A549 (cell line): ENCODE measurements around the gene MOCS1.

Source experiments
- CBX8 ChIP-seq: fragments of 200-600 bp; sonication (generic); IDR thresholded peaks from 2 replicates; pipeline ENCODE4 v1.6.1; 2016
- EP300 ChIP-seq, 2 experiments: fragments of >200 bp; sonication (Bioruptor Twin); formaldehyde crosslinking; IDR thresholded peaks; 2 replicates in 1 of 2; 3 replicates in 1 of 2; pipeline ENCODE4 v1.6.1; 2016 to 2017
- ESRRA ChIP-seq: fragments of 150-350 bp; IDR thresholded peaks from 2 replicates; pipeline ENCODE4 v1.6.1; 2014; ENCODE audit warnings: mild to moderate bottlenecking, low read length, borderline replicate concordance
- HDAC2 ChIP-seq: fragments of 200-600 bp; sonication (generic); IDR thresholded peaks from 2 replicates; pipeline ENCODE4 v1.6.1; 2016
- HEYL ChIP-seq: fragments of 250-450 bp; sonication (Bioruptor Pico); IDR thresholded peaks from 2 replicates; pipeline ENCODE4 v1.8.0; 2021; ENCODE audit warnings: mild to moderate bottlenecking, moderate library complexity
- HMGXB4 ChIP-seq: fragments of 250-450 bp; sonication (Bioruptor Pico); IDR thresholded peaks from 2 replicates; pipeline ENCODE4 v1.5.0; 2021; ENCODE audit warnings: mild to moderate bottlenecking, moderate library complexity, borderline replicate concordance
- NR3C1 ChIP-seq: fragments of >200 bp; sonication (Bioruptor Twin); formaldehyde crosslinking; IDR thresholded peaks from 3 replicates; pipeline ENCODE4 v1.6.1; 2017
- PBX3 ChIP-seq: IDR thresholded peaks from 2 replicates; pipeline ENCODE4 v1.6.1; 2012
- POLR2A ChIP-seq: IDR thresholded peaks from 2 replicates; pipeline ENCODE4 v1.6.1; 2012; ENCODE audit warnings: mild to moderate bottlenecking, low read length
- RFX5 ChIP-seq: fragments of 450-650 bp; IDR thresholded peaks from 2 replicates; pipeline ENCODE4 v1.7.1; 2014; ENCODE audit warnings: antibody characterized with exemption, mild to moderate bottlenecking, moderate library complexity
- SREBF2 ChIP-seq: fragments of 450-650 bp; IDR thresholded peaks from 2 replicates; pipeline ENCODE4 v1.6.1; 2014; ENCODE audit warnings: mild to moderate bottlenecking, moderate library complexity
- USF2 ChIP-seq: fragments of 450-650 bp; IDR thresholded peaks from 2 replicates; pipeline ENCODE4 v1.6.1; 2014; ENCODE audit warnings: antibody characterized with exemption
- ZNF302 ChIP-seq: fragments of 250-450 bp; sonication (Bioruptor Pico); IDR thresholded peaks from 2 replicates; pipeline ENCODE4 v1.9.0; 2021; ENCODE audit warnings: inconsistent platforms, mild to moderate bottlenecking, moderate library complexity
- TF ChIP-seq, protein P1 (sequence below): fragments of >200 bp; sonication (Bioruptor Twin); formaldehyde crosslinking; IDR thresholded peaks from 3 replicates; pipeline ENCODE4 v1.5.1; 2016

- TF ChIP-seq, protein P1, sequence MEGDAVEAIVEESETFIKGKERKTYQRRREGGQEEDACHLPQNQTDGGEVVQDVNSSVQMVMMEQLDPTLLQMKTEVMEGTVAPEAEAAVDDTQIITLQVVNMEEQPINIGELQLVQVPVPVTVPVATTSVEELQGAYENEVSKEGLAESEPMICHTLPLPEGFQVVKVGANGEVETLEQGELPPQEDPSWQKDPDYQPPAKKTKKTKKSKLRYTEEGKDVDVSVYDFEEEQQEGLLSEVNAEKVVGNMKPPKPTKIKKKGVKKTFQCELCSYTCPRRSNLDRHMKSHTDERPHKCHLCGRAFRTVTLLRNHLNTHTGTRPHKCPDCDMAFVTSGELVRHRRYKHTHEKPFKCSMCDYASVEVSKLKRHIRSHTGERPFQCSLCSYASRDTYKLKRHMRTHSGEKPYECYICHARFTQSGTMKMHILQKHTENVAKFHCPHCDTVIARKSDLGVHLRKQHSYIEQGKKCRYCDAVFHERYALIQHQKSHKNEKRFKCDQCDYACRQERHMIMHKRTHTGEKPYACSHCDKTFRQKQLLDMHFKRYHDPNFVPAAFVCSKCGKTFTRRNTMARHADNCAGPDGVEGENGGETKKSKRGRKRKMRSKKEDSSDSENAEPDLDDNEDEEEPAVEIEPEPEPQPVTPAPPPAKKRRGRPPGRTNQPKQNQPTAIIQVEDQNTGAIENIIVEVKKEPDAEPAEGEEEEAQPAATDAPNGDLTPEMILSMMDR: no peak
- TF ChIP-seq ESRRA: no peak
- TF ChIP-seq PBX3: no peak
- TF ChIP-seq SREBF2: no peak
- no peak for TF ChIP-seq RFX5
- TF ChIP-seq POLR2A: no peak
- no peak for TF ChIP-seq USF2
- TF ChIP-seq EP300 (IDR thresholded peaks at IDR 0.05): no peak
- TF ChIP-seq HMGXB4 (CRISPR knock-in tag): no peak
- no peak for TF ChIP-seq HDAC2
- TF ChIP-seq NR3C1: no peak
- TF ChIP-seq CBX8: no peak
- TF ChIP-seq HEYL (CRISPR knock-in tag): no peak
- TF ChIP-seq ZNF302 (CRISPR knock-in tag): no peak
Observed at GRCh38 chr6:39961178-39961577, 26.9 kb upstream of the MOCS1 start.
